Keratinocyte (primary cell): Measurements from ENCODE around the gene GPR107. TPM values are rescaled to one million over a fixed set of nuclear protein-coding genes. Genes with fewer than 3 reads are reported as not detected.

Experiments used
- DNase-seq: peaks from one replicate; pipeline ENCODE4 v3.0.0-alpha.2; 2011; ENCODE audit warnings: low read depth, missing footprints, low spot score
- FAIRE-seq: peaks from 2 replicates; lab custom pipeline; 2011; peaks lifted over from hg19 to GRCh38; lab: Jason Lieb, UNC
- H2AFZ ChIP-seq: 2 replicates; pipeline ENCODE4 v1.6.0; 2012; ENCODE audit warnings: low read length, control low read depth, inconsistent platforms; ENCODE audit not compliant: control insufficient read depth
- H3K27ac ChIP-seq: 2 replicates; pipeline ENCODE4 v1.5.1; 2011; ENCODE audit warnings: low read length; ENCODE audit not compliant: control insufficient read depth, insufficient read depth
- H3K27me3 ChIP-seq: 3 replicates; pipeline ENCODE4 v1.6.0; 2011; ENCODE audit warnings: low read length; ENCODE audit not compliant: control insufficient read depth, insufficient read depth; ENCODE audit errors: extremely low read depth
- H3K36me3 ChIP-seq, 2 experiments: 2 replicates in 1 of 2; 3 replicates in 1 of 2; pipeline ENCODE4 v1.5.1; 2011; ENCODE audit warnings: low read length in 2 of 2, mild to moderate bottlenecking in 1 of 2; ENCODE audit not compliant: control insufficient read depth in 2 of 2, insufficient read depth in 2 of 2; ENCODE audit errors: extremely low read depth in 1 of 2
- H3K4me1 ChIP-seq: 3 replicates; pipeline ENCODE4 v1.5.1; 2011; ENCODE audit warnings: low read length; ENCODE audit not compliant: control insufficient read depth, insufficient read depth; ENCODE audit errors: extremely low read depth
- H3K4me2 ChIP-seq: 3 replicates; pipeline ENCODE4 v1.6.0; 2011; ENCODE audit warnings: low read depth, low read length; ENCODE audit not compliant: control insufficient read depth, insufficient read depth; ENCODE audit errors: extremely low read depth
- H3K4me3 ChIP-seq, 3 experiments: fragments of 200-600 bp in 1 of 3; sonication (generic) in 1 of 3; 2 replicates in 2 of 3; 3 replicates in 1 of 3; pipeline ENCODE4 v1.5.1; 2011 to 2016; ENCODE audit warnings: low read length in 3 of 3, mild to moderate bottlenecking in 3 of 3, control low read depth in 2 of 3, inconsistent platforms in 1 of 3, low read depth in 1 of 3, mixed read lengths in 1 of 3, mixed run types in 1 of 3, moderate library complexity in 1 of 3; ENCODE audit not compliant: control insufficient read depth in 2 of 3, insufficient read depth in 2 of 3; ENCODE audit errors: extremely low read depth in 1 of 3
- H3K79me2 ChIP-seq: 2 replicates; pipeline ENCODE4 v1.6.0; 2012; ENCODE audit warnings: low read length; ENCODE audit not compliant: control insufficient read depth, insufficient read depth
- H3K9ac ChIP-seq: 3 replicates; pipeline ENCODE4 v1.6.0; 2011; ENCODE audit warnings: low read length; ENCODE audit not compliant: control insufficient read depth, insufficient read depth; ENCODE audit errors: extremely low read depth
- H3K9me1 ChIP-seq: 3 replicates; pipeline ENCODE4 v1.6.0; 2011; ENCODE audit warnings: low read length; ENCODE audit not compliant: control insufficient read depth, insufficient read depth; ENCODE audit errors: extremely low read depth
- H3K9me3 ChIP-seq: 2 replicates; pipeline ENCODE4 v1.5.1; 2012; ENCODE audit warnings: low read depth, low read length; ENCODE audit not compliant: control insufficient read depth
- H4K20me1 ChIP-seq: 3 replicates; pipeline ENCODE4 v1.6.0; 2011; ENCODE audit warnings: low read length; ENCODE audit not compliant: control insufficient read depth, insufficient read depth; ENCODE audit errors: extremely low read depth
- CTCF ChIP-seq, 3 experiments: IDR thresholded peaks in 1 of 3; conservative IDR thresholded peaks in 1 of 3; optimal IDR thresholded peaks in 1 of 3; 2 replicates in 2 of 3; 3 replicates in 1 of 3; pipeline versions ENCODE3 to v1.5.1; 2011; ENCODE audit warnings: low read length in 3 of 3, mild to moderate bottlenecking in 3 of 3, moderate library complexity in 2 of 3, control low read depth in 1 of 3, inconsistent platforms in 1 of 3; ENCODE audit not compliant: insufficient read depth in 2 of 3; ENCODE audit errors: extremely low read depth in 1 of 3
- EZH2 ChIP-seq: IDR thresholded peaks from one replicate; pipeline ENCODE4 v1.6.1; 2012; ENCODE audit warnings: inconsistent platforms, mild to moderate bottlenecking, low read length, moderate library complexity
- dilution Hi-C: fragments of 300-500 bp; cut with MboI; formaldehyde crosslinking; loops from one replicate; pipeline ENCODE4 v1.7.0; 2020; ENCODE audit warnings: low sequenced_read_pairs; ENCODE audit not compliant: extremely low pct_ligation_motif_present
- polyA plus RNA-seq, 5 experiments: library from polyadenylated mRNA; depleted of rRNA in 3 of 5; stranded (reverse) in 3 of 5; stranded (forward) in 1 of 5; unstranded in 1 of 5; fragments of >200 nt; gene quantifications; 1 replicate in 1 of 5; 2 replicates in 3 of 5; 3 replicates in 1 of 5; pipeline versions ENCODE4 v1.2.1 to v1.2.3, GENCODE V29; 2011 to 2012; ENCODE audit warnings: missing spikeins in 2 of 5, low read depth in 1 of 5, low replicate concordance in 1 of 5

The GPR107 gene
- polyA plus RNA-seq, 1 donor (not counting 4 experiments of a cell fraction or from before 2014, with no cell fraction given) = 27.3 TPM

- TF ChIP-seq EZH2 = no peak
- no peak for TF ChIP-seq CTCF (optimal IDR thresholded peaks at IDR 0.05 in 1 of 3, IDR thresholded peaks at IDR 0.05 in 1 of 3, conservative IDR thresholded peaks at IDR 0.05 in 1 of 3; ENCODE audit: extremely low read depth in 1 of 3, insufficient read depth in 2 of 3, low read length in 3 of 3)
- no peak overlapping the region for H3K4me2 ChIP-seq
- H2AFZ ChIP-seq = no peak overlapping the region
- FAIRE-seq (no peak), DNase-seq (no peak)
- no peaks in the 10 kb centered on the region for H3K9me3 ChIP-seq
- dilution Hi-C loops = no loop called here
- H3K4me1 ChIP-seq = no peaks in the 10 kb centered on the region
- H3K79me2 ChIP-seq = peaks cover 8% of the 10 kb centered on the region
- no peaks in the 10 kb centered on the region for H3K9me1 ChIP-seq
- no peaks in the 10 kb centered on the region for H3K36me3 ChIP-seq
- no peaks in the 10 kb centered on the region for H3K27me3 ChIP-seq
- H3K27ac ChIP-seq = no peak overlapping the region
- H3K9ac ChIP-seq = no peak overlapping the region
- H3K4me3 ChIP-seq = no peak overlapping the region
- H4K20me1 ChIP-seq = no peaks in the 10 kb centered on the region
Observed at GRCh38 chr9:130045725-130046450, 7.8 kb upstream of the GPR107 start.

GRCh38 chr9:130049431-130050210 lies 4.1 kb upstream of the GPR107 start:
- Histone ChIP-seq H3K9me3 (no peaks in the 10 kb centered on the region), H3K4me1 (peaks cover 19% of the 10 kb centered on the region), H2AFZ (no peak overlapping the region), H3K27me3 (no peaks in the 10 kb centered on the region), H4K20me1 (no peaks in the 10 kb centered on the region), H3K27ac (no peak overlapping the region), H3K9me1 (no peaks in the 10 kb centered on the region), H3K79me2 (peaks cover 16% of the 10 kb centered on the region), H3K9ac (no peak overlapping the region), H3K36me3 (no peaks in the 10 kb centered on the region), H3K4me2 (no peak overlapping the region), H3K4me3 (no peak overlapping the region)
- no peak for DNase-seq
- TF ChIP-seq EZH2 = no peak
- no peak for TF ChIP-seq CTCF (optimal IDR thresholded peaks at IDR 0.05 in 1 of 3, IDR thresholded peaks at IDR 0.05 in 1 of 3, conservative IDR thresholded peaks at IDR 0.05 in 1 of 3; ENCODE audit: extremely low read depth in 1 of 3, insufficient read depth in 2 of 3, low read length in 3 of 3)
- dilution Hi-C loops = no loop called here
- no peak for FAIRE-seq
